ENCODE measurements around the gene FKTN. TPM values are rescaled to one million over a fixed set of nuclear protein-coding genes. Genes with fewer than 3 reads are reported as not detected.

The FKTN gene
- total and polyA plus RNA-seq, 9 of the 15 experiments (the other 6 are each of a cell fraction or from before 2014, with no cell fraction given): 5.4 to 16.3 (median 10.4) TPM

DNA sequence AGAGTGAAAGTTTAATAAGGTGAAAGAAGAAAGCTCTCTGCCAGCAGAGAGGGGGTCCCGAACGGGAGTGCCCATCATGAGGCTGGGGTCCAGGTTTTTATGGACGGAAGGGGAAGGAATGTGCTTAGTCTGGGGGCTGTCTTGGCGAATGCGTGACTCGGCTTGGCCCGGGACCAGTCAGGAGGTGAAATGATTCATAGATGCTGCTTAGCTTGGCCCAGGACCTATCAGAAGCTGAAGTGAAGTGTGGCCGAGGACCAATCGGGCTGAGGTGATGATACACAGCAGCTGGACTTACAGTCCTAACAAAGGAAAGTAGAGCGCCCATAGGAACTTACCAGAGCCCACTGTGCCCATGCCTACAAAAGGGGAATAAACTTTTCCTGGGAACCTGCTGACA is 3.9 kb upstream of the FKTN start (continued):
- TF ChIP-seq, protein P1, sequence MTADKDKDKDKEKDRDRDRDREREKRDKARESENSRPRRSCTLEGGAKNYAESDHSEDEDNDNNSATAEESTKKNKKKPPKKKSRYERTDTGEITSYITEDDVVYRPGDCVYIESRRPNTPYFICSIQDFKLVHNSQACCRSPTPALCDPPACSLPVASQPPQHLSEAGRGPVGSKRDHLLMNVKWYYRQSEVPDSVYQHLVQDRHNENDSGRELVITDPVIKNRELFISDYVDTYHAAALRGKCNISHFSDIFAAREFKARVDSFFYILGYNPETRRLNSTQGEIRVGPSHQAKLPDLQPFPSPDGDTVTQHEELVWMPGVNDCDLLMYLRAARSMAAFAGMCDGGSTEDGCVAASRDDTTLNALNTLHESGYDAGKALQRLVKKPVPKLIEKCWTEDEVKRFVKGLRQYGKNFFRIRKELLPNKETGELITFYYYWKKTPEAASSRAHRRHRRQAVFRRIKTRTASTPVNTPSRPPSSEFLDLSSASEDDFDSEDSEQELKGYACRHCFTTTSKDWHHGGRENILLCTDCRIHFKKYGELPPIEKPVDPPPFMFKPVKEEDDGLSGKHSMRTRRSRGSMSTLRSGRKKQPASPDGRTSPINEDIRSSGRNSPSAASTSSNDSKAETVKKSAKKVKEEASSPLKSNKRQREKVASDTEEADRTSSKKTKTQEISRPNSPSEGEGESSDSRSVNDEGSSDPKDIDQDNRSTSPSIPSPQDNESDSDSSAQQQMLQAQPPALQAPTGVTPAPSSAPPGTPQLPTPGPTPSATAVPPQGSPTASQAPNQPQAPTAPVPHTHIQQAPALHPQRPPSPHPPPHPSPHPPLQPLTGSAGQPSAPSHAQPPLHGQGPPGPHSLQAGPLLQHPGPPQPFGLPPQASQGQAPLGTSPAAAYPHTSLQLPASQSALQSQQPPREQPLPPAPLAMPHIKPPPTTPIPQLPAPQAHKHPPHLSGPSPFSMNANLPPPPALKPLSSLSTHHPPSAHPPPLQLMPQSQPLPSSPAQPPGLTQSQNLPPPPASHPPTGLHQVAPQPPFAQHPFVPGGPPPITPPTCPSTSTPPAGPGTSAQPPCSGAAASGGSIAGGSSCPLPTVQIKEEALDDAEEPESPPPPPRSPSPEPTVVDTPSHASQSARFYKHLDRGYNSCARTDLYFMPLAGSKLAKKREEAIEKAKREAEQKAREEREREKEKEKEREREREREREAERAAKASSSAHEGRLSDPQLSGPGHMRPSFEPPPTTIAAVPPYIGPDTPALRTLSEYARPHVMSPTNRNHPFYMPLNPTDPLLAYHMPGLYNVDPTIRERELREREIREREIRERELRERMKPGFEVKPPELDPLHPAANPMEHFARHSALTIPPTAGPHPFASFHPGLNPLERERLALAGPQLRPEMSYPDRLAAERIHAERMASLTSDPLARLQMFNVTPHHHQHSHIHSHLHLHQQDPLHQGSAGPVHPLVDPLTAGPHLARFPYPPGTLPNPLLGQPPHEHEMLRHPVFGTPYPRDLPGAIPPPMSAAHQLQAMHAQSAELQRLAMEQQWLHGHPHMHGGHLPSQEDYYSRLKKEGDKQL (CRISPR knock-in tag; IDR thresholded peaks at IDR 0.05; ENCODE audit: borderline replicate concordance): no peak
- TF ChIP-seq TBL1XR1 (IDR thresholded peaks at IDR 0.05; ENCODE audit: low read length in 2 of 2) (no peak), RB1 (IDR thresholded peaks at IDR 0.05; ENCODE audit: low read depth) (no peak), NFIC (IDR thresholded peaks at IDR 0.05) (no peak), ZC3H8 (IDR thresholded peaks at IDR 0.05) (no peak), ZNF780A (CRISPR knock-in tag; IDR thresholded peaks at IDR 0.05) (no peak), CTBP1 (IDR thresholded peaks at IDR 0.05; ENCODE audit: borderline replicate concordance) (no peak), EHMT2 (IDR thresholded peaks at IDR 0.05) (no peak)
- TF ChIP-seq, protein P2, sequence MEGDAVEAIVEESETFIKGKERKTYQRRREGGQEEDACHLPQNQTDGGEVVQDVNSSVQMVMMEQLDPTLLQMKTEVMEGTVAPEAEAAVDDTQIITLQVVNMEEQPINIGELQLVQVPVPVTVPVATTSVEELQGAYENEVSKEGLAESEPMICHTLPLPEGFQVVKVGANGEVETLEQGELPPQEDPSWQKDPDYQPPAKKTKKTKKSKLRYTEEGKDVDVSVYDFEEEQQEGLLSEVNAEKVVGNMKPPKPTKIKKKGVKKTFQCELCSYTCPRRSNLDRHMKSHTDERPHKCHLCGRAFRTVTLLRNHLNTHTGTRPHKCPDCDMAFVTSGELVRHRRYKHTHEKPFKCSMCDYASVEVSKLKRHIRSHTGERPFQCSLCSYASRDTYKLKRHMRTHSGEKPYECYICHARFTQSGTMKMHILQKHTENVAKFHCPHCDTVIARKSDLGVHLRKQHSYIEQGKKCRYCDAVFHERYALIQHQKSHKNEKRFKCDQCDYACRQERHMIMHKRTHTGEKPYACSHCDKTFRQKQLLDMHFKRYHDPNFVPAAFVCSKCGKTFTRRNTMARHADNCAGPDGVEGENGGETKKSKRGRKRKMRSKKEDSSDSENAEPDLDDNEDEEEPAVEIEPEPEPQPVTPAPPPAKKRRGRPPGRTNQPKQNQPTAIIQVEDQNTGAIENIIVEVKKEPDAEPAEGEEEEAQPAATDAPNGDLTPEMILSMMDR (IDR thresholded peaks at IDR 0.05 in 2 of 3, conservative IDR thresholded peaks at IDR 0.05 in 1 of 3; ENCODE audit: insufficient read depth in 2 of 3, low read depth in 1 of 3, low read length in 3 of 3): no peak
- TF ChIP-seq, protein P3, sequence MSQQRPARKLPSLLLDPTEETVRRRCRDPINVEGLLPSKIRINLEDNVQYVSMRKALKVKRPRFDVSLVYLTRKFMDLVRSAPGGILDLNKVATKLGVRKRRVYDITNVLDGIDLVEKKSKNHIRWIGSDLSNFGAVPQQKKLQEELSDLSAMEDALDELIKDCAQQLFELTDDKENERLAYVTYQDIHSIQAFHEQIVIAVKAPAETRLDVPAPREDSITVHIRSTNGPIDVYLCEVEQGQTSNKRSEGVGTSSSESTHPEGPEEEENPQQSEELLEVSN (IDR thresholded peaks at IDR 0.05; ENCODE audit: borderline replicate concordance in 1 of 2, extremely low read depth in 1 of 2, insufficient read depth in 1 of 2, insufficient read length in 1 of 2, low read depth in 1 of 2, low read length in 1 of 2, poor library complexity in 1 of 2, severe bottlenecking in 1 of 2): no peak
